ENCODE results near the gene MBP. TPM values are rescaled to one million over a fixed set of nuclear protein-coding genes. Genes with fewer than 3 reads are reported as not detected.

MBP gene
- total RNA-seq, 4 donors from 2014 or later = 23.2 to 34.7 (median 28.2) TPM

DNA sequence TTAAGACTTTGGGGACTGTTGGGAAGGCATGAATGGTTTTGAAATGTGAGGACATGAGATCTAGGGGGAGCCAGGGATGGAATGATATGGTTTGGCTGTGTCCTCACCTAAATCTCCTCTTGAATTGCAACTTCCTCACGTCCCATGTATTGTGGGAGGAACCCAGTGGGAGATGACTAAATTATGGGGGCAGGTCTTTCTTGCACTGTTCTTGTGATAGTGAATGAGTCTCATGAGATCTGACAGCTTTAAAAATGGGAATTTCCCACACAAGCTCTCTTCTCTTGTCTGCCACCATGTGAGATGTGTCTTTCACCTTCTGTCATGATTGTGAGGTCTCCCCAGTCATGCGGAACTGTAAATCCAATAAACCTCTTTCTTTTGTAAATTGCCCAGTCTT lies 11.5 kb upstream of the MBP start:
- Histone ChIP-seq H3K27ac (no peak overlapping the region), H3K9me3 (peaks cover 0 to 8% (median 0%) of the 10 kb centered on the region in 3 donors), H3K4me3 (no peak overlapping the region), H3K36me3 (no peaks in the 10 kb centered on the region), H3K27me3 (no peaks in the 10 kb centered on the region), H3K4me1 (peaks cover 0 to 14% (median 0%) of the 10 kb centered on the region in 3 donors)
- WGBS, 2 donors (ENCODE audit: low coverage in 1 of 2) = 80 to 100% methylated on average over 1 to 2 of the region's 2 CpGs
- TF ChIP-seq EP300 (IDR thresholded peaks at IDR 0.05) (no peak), POLR2AphosphoS5 (IDR thresholded peaks at IDR 0.05) (no peak), POLR2A (IDR thresholded peaks at IDR 0.05) (no peak)
- TF ChIP-seq, protein P1, sequence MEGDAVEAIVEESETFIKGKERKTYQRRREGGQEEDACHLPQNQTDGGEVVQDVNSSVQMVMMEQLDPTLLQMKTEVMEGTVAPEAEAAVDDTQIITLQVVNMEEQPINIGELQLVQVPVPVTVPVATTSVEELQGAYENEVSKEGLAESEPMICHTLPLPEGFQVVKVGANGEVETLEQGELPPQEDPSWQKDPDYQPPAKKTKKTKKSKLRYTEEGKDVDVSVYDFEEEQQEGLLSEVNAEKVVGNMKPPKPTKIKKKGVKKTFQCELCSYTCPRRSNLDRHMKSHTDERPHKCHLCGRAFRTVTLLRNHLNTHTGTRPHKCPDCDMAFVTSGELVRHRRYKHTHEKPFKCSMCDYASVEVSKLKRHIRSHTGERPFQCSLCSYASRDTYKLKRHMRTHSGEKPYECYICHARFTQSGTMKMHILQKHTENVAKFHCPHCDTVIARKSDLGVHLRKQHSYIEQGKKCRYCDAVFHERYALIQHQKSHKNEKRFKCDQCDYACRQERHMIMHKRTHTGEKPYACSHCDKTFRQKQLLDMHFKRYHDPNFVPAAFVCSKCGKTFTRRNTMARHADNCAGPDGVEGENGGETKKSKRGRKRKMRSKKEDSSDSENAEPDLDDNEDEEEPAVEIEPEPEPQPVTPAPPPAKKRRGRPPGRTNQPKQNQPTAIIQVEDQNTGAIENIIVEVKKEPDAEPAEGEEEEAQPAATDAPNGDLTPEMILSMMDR (IDR thresholded peaks at IDR 0.05) = no peak
- no peak for ATAC-seq

DNA sequence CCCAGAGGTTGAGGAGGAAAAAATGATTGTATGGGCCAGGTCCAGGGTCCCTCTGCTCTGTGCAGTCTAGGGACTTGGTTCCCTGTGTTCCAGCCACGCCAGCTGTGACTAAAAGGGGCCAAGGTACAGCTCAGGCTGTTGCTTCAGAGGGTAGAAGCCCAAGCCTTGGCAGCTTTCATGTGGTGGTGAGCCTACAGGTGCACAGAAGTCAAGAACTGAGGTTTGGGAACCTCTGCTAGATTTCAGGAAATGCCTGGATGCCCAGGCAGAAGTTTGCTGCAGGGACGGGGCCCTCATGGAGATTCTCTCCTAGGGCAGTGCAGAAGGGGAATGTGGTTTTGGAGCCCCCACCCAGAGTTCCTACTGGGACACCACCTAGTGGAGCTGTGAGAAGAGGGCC lies 10.6 kb upstream of the MBP start:
- H3K36me3 ChIP-seq = no peaks in the 10 kb centered on the region
- no peak overlapping the region for H3K4me3 ChIP-seq
- H3K9me3 ChIP-seq = peaks cover 0 to 8% (median 0%) of the 10 kb centered on the region in 3 donors
- no peaks in the 10 kb centered on the region for H3K27me3 ChIP-seq
- ATAC-seq = no peak
- TF ChIP-seq POLR2A (IDR thresholded peaks at IDR 0.05) = no peak
- no peak for TF ChIP-seq EP300 (IDR thresholded peaks at IDR 0.05)
- TF ChIP-seq, protein P1 (IDR thresholded peaks at IDR 0.05) = no peak
- no peak for TF ChIP-seq POLR2AphosphoS5 (IDR thresholded peaks at IDR 0.05)
- H3K4me1 ChIP-seq = peaks cover 0 to 23% (median under 1%) of the 10 kb centered on the region in 3 donors
- no peak overlapping the region for H3K27ac ChIP-seq
- WGBS, 2 donors (ENCODE audit: low coverage in 1 of 2) = no CpG with 5 or more reads among the region's 2 CpGs

DNA sequence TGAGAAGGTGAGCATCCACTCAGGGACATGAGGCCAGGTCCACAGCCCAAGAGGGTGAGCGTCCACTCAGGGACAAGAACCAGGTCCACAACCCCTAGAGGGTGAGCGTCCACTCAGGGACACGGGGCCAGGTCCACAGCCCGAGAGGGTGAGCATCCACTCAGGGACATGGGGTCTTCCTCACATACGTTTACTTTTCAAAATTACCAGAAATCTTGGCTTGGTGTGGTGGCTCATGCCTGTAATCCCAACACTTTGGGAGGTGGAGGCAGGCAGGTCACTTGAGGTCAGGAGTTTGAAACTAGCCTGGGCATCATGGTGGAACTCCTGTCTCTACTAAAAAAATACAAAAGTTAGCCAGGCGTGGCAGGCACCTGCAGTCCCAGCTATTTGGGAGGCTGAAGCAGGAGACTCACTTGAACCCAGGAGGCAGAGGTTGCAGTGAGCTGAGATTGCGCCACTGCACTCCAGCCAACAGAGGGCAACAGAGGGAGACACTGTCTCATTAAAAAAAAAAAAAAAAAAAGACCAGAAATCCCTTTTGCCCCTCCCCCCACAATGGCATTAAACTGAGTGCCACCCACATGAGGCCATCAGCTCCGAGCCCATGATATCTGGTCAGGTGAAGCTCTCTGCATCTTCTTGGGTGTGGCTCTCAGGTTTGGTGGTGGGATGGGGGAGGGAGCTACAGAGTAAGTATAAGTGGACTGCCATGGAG lies 9.0 kb upstream of the MBP start:
- H3K4me1 ChIP-seq = peaks cover 0 to 34% (median 3%) of the 10 kb centered on the region in 3 donors
- H3K9me3 ChIP-seq = peaks cover 0 to 8% (median 0%) of the 10 kb centered on the region in 3 donors
- WGBS, 2 donors (ENCODE audit: low coverage in 1 of 2) = 83 to 95% methylated on average over 3 of the region's 8 CpGs
- no peaks in the 10 kb centered on the region for H3K36me3 ChIP-seq
- ATAC-seq = no peak
- H3K27me3 ChIP-seq = no peaks in the 10 kb centered on the region
- no peak overlapping the region for H3K4me3 ChIP-seq
- TF ChIP-seq POLR2AphosphoS5 (IDR thresholded peaks at IDR 0.05) = no peak
- TF ChIP-seq, protein P1 (IDR thresholded peaks at IDR 0.05) = no peak
- no peak for TF ChIP-seq POLR2A (IDR thresholded peaks at IDR 0.05)
- TF ChIP-seq EP300 (IDR thresholded peaks at IDR 0.05) = no peak
- no peak overlapping the region for H3K27ac ChIP-seq

DNA sequence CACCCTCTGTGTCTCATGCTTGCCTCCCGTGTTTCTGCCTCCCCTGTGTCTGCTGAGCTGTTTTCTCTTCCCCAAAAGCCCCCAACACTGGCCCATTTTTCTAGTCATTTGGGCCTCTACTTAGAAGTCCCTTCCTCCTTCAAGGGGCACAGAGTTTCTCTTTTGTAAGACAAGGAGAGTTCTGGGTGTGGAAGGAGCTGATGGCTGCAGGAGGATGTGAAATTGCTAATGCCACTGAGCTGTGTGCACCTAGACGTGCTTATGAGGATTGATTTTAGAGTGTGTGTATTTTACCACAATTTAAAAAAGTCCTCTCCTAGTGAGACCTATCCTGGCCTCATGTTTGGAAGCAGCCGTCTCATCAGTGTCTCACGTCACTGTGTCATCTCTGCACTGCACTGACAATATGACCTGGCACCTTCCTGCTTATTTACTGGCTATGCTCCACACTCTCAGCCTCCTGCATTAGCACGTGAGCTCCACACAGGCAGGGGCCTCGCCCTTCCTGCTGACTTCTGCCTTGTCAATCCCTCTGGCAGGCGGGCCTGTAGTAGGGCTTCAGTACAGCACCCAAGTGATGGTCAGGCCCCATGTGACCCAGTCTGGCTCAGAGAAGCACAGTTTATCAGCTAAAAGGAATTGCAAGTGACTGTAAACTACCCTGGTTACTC lies 8.0 kb upstream of the MBP start:
- H3K9me3 ChIP-seq = peaks cover 0 to 8% (median 0%) of the 10 kb centered on the region in 3 donors
- WGBS, 2 donors (ENCODE audit: low coverage in 1 of 2) = 80 to 84% methylated on average over 3 to 5 of the region's 7 CpGs
- no peaks in the 10 kb centered on the region for H3K36me3 ChIP-seq
- TF ChIP-seq EP300 (IDR thresholded peaks at IDR 0.05) (no peak), POLR2A (IDR thresholded peaks at IDR 0.05) (no peak), POLR2AphosphoS5 (IDR thresholded peaks at IDR 0.05) (no peak)
- TF ChIP-seq, protein P1 (IDR thresholded peaks at IDR 0.05) = no peak
- H3K27ac ChIP-seq = no peak overlapping the region
- no peaks in the 10 kb centered on the region for H3K27me3 ChIP-seq
- no peak overlapping the region for H3K4me3 ChIP-seq
- H3K4me1 ChIP-seq = peaks cover 0 to 34% (median 3%) of the 10 kb centered on the region in 3 donors
- ATAC-seq = peak; percentile 72
